Measurements from ENCODE around the gene PSMA7.

Gene PSMA7

DNA sequence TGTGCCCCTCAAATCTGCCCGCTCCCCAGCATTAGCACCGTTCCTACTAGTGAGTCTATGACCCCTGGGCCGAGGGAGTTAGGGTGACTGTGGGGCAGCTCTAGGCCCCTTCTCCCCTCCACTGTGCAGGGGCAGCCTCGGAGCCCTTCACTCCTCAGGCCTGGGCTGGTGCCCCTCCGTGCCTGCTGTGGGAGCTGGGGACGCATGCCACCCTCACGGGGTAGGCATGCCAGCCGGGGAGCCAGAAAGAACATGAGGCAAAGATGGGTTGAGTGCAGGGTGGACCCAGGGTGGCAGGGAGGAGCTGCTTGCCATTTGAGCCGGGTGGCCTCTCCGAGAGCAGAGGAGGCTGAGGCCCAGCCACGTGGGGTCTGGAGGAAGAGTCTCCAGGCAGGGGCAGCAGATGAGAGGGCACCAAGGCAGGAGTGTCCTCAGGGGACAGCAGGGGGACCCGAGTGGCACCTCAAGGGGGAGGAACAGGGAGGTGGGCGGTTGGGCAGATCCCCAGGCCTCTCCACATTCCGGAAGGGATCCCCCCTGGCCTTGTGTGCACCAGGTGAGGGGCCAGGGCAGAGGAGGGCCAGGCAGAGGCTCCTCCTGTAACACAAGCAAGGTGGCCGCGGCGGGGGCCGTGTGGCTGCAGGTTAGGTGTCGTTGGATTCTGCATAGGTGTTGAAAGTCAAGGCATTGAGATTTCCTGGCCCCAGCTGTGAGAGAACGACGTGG is 39.5 kb downstream of the PSMA7 start:
- no peak overlapping the region for H3K4me3 ChIP-seq (ENCODE audit: low read depth, low read length)
- TF ChIP-seq, protein P1, sequence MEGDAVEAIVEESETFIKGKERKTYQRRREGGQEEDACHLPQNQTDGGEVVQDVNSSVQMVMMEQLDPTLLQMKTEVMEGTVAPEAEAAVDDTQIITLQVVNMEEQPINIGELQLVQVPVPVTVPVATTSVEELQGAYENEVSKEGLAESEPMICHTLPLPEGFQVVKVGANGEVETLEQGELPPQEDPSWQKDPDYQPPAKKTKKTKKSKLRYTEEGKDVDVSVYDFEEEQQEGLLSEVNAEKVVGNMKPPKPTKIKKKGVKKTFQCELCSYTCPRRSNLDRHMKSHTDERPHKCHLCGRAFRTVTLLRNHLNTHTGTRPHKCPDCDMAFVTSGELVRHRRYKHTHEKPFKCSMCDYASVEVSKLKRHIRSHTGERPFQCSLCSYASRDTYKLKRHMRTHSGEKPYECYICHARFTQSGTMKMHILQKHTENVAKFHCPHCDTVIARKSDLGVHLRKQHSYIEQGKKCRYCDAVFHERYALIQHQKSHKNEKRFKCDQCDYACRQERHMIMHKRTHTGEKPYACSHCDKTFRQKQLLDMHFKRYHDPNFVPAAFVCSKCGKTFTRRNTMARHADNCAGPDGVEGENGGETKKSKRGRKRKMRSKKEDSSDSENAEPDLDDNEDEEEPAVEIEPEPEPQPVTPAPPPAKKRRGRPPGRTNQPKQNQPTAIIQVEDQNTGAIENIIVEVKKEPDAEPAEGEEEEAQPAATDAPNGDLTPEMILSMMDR (IDR thresholded peaks at IDR 0.05; ENCODE audit: low read depth, low read length, missing control alignments) = no peak
- DNase-seq (ENCODE audit: low read depth) = no peak

DNA sequence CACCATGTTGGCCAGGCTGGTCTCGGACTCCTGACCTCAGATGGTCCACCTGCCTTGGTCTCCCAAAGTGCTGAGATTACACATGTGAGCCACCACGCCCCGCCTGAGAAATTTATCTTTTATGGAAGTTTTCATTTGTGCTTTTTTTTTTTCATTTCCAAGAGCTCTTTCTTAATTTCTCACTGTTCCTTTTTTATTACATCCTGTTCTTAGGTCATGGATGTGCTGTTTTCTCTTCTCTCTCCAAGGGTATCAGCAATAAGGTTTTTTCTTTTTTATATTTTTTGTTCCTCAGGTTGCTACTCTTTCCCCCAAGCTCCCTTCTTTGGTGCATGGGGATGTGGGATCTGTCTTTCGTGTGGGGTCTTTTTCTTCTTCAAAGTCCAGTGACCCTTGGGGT is 42.1 kb downstream of the PSMA7 start:
- TF ChIP-seq, protein P1 (IDR thresholded peaks at IDR 0.05; ENCODE audit: low read depth, low read length, missing control alignments) = no peak
- DNase-seq (ENCODE audit: low read depth) = no peak
- H3K4me3 ChIP-seq (ENCODE audit: low read depth, low read length) = no peak overlapping the region

DNA sequence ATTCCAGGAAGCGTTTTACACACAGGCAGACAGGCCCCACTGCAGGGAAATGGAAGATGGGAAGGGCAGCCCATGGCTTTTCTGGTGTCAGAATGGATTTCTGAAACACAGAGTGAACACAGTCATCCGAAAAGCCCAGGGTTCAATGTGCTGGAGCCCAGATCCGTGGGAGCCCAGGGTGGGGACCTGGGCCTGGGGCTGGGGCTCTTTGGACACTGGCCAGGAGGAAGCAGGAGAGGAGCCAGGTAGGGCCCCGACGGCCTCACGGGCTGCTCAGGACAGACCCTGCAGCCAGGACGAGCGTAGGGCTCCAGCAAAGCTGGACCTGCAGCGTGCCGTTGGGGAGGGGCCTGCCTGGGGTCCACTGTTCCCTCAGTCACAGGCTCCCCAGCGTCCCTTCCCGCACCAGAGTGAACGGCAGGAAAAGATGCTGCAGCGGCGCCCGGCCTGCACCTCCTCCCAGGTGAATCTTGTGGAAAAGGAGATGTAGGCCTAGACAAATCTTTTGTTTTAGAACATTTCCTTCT is 45.2 kb downstream of the PSMA7 start:
- TF ChIP-seq, protein P1 (IDR thresholded peaks at IDR 0.05; ENCODE audit: low read depth, low read length, missing control alignments) = no peak
- no peak overlapping the region for H3K4me3 ChIP-seq (ENCODE audit: low read depth, low read length)

DNA sequence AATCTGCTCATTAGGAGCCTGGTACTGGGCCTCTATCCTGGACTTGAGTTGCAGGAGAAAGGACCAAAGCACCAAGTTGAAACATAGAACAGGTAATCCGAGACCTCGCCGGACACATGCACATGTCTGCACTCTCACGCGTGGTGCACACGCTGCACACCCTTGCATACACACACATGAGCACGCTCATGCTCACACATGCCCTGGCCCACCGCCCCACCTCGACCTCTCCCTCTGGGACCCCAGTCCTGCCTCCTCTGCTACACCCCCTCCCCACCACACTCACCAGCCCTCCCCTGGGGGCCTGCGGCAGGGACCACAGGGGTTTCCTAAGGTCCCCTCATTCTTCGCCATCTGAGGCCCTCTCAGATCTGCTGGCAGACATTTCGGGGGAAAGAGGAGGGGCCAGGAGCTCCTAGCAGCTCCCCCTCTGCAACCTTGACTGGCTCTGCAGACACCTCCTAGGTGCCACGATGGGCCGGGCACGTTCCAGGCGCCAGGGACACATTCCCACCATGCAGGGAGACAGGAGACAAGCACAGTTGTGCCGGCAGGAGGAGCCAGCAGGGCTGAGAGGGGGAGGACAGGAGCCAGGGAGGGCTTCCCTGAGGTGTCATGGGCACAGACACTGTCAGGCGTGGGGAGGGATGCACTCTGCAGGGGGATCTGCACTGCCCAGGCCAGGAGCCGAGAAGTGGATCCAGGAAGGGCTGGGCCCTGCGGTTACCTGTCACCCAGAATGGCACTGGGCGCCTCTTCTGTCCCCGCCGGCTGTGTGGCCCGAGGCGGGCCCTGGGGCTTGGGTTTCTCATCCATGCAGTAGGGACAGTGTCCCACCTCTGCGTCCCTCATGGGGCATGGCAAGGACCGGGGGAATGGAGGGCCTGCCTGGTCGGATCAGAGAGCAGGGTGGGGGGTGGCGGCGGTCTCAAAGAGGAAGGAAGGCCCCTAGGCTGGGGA is 46.5 kb downstream of the PSMA7 start:
- no peak for DNase-seq (ENCODE audit: low read depth)
- no peak overlapping the region for H3K4me3 ChIP-seq (ENCODE audit: low read depth, low read length)
- TF ChIP-seq, protein P1 (IDR thresholded peaks at IDR 0.05; ENCODE audit: low read depth, low read length, missing control alignments) = no peak

More for the DNA sequence above, 45.2 kb downstream of the PSMA7 start:
- no peak for DNase-seq (ENCODE audit: low read depth)

DNA sequence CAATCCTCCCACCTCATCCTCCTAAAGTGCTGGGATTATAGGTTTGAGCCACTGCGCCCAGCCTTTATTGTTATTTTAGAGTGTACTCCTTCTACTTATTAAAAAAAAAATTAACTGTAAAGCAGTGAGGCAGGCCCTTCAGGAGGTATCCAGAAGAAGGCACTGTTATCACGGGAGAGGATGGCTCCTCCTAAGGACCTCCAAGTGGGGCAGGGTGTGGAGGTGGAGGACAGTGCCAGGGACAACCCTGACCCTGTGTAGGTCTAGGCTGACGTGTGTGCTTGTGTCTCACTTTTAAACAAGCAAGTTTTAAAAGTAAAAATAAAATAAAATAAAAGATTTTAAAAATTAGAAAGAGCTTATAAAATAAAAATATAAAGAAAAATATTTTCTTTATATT is 53.8 kb downstream of the PSMA7 start:
- H3K4me3 ChIP-seq (ENCODE audit: low read depth, low read length) = no peak overlapping the region
- no peak for DNase-seq (ENCODE audit: low read depth)
- TF ChIP-seq, protein P1 (IDR thresholded peaks at IDR 0.05; ENCODE audit: low read depth, low read length, missing control alignments) = no peak

DNA sequence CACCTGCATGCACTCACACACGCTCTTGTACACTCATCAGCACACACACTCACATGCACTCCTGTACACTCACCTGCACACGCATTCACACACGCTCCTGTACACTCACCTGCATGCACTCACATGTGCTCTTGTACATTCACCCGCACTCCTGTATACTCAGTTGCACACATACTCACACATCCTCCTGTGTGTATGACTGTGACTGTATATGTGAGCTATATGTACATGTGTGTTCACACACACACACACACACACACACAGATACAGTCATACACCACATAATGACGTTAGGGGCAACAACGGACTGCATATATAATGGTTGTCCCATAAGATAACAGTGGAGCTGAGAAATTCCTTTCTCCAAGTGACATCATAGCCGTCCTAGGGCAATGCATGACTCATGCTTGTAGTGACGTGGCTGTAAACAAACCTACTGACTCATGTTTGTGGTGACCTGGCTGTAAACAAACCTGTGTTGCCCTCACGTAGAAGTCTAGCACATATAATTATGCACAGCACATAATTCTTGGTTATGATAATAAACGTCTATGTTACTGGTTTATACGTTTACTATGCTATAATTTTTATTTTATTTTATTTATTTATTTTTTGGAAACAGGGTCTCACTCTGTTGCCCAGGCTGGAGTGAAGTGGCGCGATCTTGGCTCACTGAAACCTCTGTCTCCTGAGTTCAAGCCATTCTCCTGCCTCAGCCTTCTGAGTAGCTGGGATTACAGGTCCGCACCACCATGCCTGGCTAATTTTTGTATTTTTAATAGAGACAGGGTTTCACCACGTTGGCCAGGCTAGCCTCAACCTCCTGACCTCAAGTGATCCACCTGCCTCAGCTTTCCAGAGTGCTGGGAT is 54.7 kb downstream of the PSMA7 start:
- DNase-seq (ENCODE audit: low read depth) = no peak
- H3K4me3 ChIP-seq (ENCODE audit: low read depth, low read length) = no peak overlapping the region
- TF ChIP-seq, protein P1 (IDR thresholded peaks at IDR 0.05; ENCODE audit: low read depth, low read length, missing control alignments) = no peak
